ENCODE results near the gene ALKBH5.
"Not testable (repeated sequence)": the region's sequence is repeated elsewhere in the genome, so short reads cannot be mapped to it uniquely, and the experiment has no call there.

Gene ALKBH5

GRCh38 chr17:18185832-18186626 is 2.4 kb downstream of the ALKBH5 start:
- no peak for DNase-seq (ENCODE audit: low read depth in 2 of 2)

- no peak for DNase-seq (ENCODE audit: low read depth in 2 of 2)
Observed at GRCh38 chr17:18186627-18186982, 3.0 kb downstream of the ALKBH5 start.

- DNase-seq (ENCODE audit: low read depth in 2 of 2): no peak
Observed at GRCh38 chr17:18187226-18187625, 3.6 kb downstream of the ALKBH5 start.

GRCh38 chr17:18187821-18188761 is 4.5 kb downstream of the ALKBH5 start:
- no peak for DNase-seq (ENCODE audit: low read depth in 2 of 2)

GRCh38 chr17:18190628-18191235 is 7.1 kb downstream of the ALKBH5 start:
- no peak for DNase-seq (ENCODE audit: low read depth in 2 of 2)

- DNase-seq (ENCODE audit: low read depth in 2 of 2): no peak
Observed at GRCh38 chr17:18191236-18191667, 7.6 kb downstream of the ALKBH5 start.

GRCh38 chr17:18191967-18192366 is 8.3 kb downstream of the ALKBH5 start:
- no peak for DNase-seq (ENCODE audit: low read depth in 2 of 2)

GRCh38 chr17:18194394-18194793 is 10.8 kb downstream of the ALKBH5 start:
- no peak for DNase-seq (ENCODE audit: low read depth in 2 of 2)

GRCh38 chr17:18194804-18195203 is 11.2 kb downstream of the ALKBH5 start:
- DNase-seq (ENCODE audit: low read depth in 2 of 2): no peak

GRCh38 chr17:18195246-18195645 is 11.6 kb downstream of the ALKBH5 start:
- no peak for DNase-seq (ENCODE audit: low read depth in 2 of 2)

DNA sequence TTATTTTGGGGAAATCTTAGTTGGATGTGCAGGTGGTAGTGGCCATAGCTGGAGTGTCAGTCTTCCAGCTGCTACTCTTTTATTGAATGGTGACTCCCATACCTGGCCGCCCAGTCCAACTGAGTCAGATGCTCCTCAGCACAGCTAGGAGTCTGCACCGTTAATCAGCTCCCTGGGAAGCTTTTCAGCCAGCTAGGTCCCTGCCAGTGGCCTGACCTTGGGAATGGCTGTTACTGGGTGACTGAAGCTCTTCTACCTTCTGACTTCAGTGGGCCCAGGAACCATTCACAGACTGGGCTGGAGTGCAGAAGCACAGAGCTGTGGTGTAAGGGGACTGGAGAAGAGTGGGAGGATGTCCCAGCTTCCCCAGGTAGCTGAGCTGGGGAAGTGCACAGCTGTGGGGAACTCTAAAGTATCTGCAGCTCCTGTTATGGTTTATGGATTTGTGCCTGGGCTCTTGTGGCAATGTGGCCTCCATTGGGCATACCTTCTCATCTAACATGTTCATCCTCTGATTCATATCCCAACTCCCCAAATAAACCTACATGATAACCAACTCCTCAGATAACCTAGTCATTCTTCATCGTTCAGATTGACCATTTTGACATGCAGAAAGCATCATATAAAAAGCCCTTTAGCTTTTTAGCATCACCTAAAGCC is 14.0 kb downstream of the ALKBH5 start:
- DNase-seq (ENCODE audit: low read depth in 2 of 2): no peak

DNA sequence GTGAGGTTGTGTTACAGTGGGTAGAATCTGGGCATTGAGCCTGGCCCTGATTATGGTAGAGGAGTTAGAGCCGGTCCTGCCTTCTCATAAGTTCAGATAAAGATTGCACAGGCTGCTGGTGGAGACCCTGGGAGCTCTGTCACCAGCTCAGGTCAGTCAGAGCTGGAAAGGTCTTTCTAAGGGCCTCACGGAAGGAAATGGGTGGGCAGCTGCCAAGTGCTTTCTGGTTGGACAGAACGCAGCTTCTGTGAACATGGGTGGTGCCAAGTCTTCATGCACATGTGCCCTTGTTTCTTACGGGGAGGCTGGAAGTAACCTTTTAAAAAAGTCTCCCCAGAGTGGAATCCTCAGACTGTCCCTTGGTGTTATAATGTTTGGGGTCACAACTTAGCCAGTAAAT is 14.9 kb downstream of the ALKBH5 start:
- no peak for DNase-seq (ENCODE audit: low read depth in 2 of 2)

GRCh38 chr17:18201108-18201507 is 17.5 kb downstream of the ALKBH5 start:
- DNase-seq (ENCODE audit: low read depth in 2 of 2): no peak

GRCh38 chr17:18203308-18203707 is 19.7 kb downstream of the ALKBH5 start:
- no peak for DNase-seq (ENCODE audit: low read depth in 2 of 2)

DNA sequence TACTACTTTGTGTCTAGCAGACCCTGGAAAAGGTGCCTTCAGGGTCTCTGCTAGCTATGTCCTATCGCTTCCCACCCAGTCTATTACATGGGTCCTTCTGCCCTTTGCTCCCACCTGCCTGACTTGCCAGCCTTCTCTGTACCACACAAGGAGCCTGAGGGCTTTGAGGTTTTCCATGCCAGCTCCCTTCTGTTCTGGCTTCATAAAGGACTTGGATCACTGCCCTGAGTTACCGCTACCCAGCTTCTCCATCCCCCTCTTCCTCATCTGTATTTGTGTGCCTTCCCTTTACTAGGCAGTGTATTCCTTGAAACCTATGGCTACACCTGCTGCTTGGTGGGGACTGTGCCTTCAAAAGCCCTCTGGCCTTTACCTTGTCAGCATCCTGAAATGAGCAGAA is 22.2 kb downstream of the ALKBH5 start:
- no peak for DNase-seq (ENCODE audit: low read depth in 2 of 2)

DNA sequence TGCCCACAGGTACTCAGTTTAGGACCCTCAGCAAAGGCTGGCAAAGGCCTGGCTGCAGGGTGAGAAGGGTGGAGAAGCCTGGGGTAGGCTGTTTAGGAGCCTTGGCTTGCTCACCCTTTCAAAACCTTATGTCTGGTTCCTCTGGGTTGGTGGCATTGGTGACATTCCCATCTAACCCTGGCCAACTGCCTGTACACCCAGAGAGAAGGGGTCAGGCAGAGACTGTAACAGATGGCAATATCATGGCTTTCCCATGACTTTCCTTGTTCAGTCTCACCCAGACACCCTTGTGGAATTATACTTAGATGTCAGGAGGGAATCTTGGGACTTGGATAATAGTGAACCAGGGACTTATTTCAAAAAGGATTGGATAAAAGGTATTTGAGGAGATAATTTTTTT is 23.3 kb downstream of the ALKBH5 start:
- no peak for DNase-seq (ENCODE audit: low read depth in 2 of 2)

GRCh38 chr17:18208092-18208491 is 24.5 kb downstream of the ALKBH5 start:
- DNase-seq (ENCODE audit: low read depth in 2 of 2): no peak

DNA sequence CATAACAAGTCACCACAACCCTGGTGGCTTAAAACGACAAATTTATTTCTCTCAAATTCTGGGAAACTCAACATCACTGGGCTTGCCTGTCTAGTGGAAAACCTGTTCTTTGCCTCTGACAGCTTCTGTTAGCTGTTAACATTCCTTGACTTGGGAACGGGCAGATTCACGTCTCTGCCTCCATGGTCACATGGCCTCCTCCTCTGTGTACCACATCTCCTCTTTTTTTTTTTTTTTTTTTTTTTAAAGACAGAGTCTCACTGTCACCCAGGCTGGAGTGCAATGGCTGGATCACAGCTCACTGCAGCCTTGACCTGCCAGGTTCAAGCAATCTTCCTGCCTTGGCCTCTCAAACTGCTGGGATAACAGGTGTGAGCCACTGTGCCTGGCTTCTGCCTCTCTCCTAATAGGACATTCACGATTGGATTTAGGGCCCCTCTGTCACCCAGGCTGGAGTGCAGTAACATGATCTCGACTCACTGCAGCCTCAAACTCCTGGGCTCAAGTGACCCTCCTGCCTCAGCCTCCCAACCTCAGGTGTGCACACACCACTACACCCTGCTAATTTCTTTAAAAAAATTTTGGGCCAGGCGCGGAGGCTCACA is 30.1 kb downstream of the ALKBH5 start:
- no peak for DNase-seq (ENCODE audit: low read depth in 2 of 2)

GRCh38 chr17:18216906-18217305 is 33.3 kb downstream of the ALKBH5 start:
- not testable (repeated sequence) for DNase-seq (ENCODE audit: low read depth in 2 of 2)

GRCh38 chr17:18217412-18218015 is 33.9 kb downstream of the ALKBH5 start:
- peak; percentile 57 to 60 for DNase-seq (ENCODE audit: low read depth in 2 of 2)
